GM15510 (cell line): ENCODE data around the gene CRKL.

Experiments used
- POLR2A ChIP-seq: IDR thresholded peaks from 3 replicates; pipeline ENCODE4 v1.6.1; 2011; ENCODE audit warnings: borderline replicate concordance; ENCODE audit not compliant: insufficient read length; ENCODE audit errors: extremely low read depth

CRKL gene

GRCh38 chr22:20993304-20994127 is 76.3 kb downstream of the CRKL start:
- TF ChIP-seq POLR2A = no peak

GRCh38 chr22:20994128-20994901 is 77.1 kb downstream of the CRKL start:
- TF ChIP-seq POLR2A = no peak

- TF ChIP-seq POLR2A = no peak
Observed at GRCh38 chr22:20994902-20995241, 77.7 kb downstream of the CRKL start.

- no peak for TF ChIP-seq POLR2A
Observed at GRCh38 chr22:20995329-20996030, 78.3 kb downstream of the CRKL start.

GRCh38 chr22:20996031-20996410 is 78.8 kb downstream of the CRKL start:
- no peak for TF ChIP-seq POLR2A

- no peak for TF ChIP-seq POLR2A
Observed at GRCh38 chr22:20996598-20997535, 79.7 kb downstream of the CRKL start.

- peak; percentile 25 for TF ChIP-seq POLR2A
Observed at GRCh38 chr22:20997536-20998257, 80.5 kb downstream of the CRKL start.

- no peak for TF ChIP-seq POLR2A
Observed at GRCh38 chr22:20998411-20999336, 81.5 kb downstream of the CRKL start.

- TF ChIP-seq POLR2A = peak; percentile 10
Observed at GRCh38 chr22:20999350-21000206, 82.4 kb downstream of the CRKL start.

- TF ChIP-seq POLR2A = no peak
Observed at GRCh38 chr22:21000207-21000986, 83.2 kb downstream of the CRKL start.

GRCh38 chr22:21000987-21001600 is 83.9 kb downstream of the CRKL start:
- no peak for TF ChIP-seq POLR2A
